Kidney epithelial cell (primary cell): ENCODE results near the gene NMNAT1. TPM values are rescaled to one million over a fixed set of nuclear protein-coding genes. Genes with fewer than 3 reads are reported as not detected.
A peak's percentile ranks its signal among the peaks of the same experiment; 100 is the strongest.

Source experiments
- DNase-seq: peaks from one replicate; pipeline ENCODE4 v3.0.0-alpha.2; 2010; ENCODE audit warnings: low read depth
- H3K27me3 ChIP-seq: 2 replicates; pipeline ENCODE4 v1.6.0; 2011; ENCODE audit warnings: low read length; ENCODE audit not compliant: control insufficient read depth, insufficient read depth
- H3K36me3 ChIP-seq: 2 replicates; pipeline ENCODE4 v1.5.1; 2011; ENCODE audit warnings: low read length; ENCODE audit not compliant: control insufficient read depth, insufficient read depth
- H3K4me3 ChIP-seq: 2 replicates; pipeline ENCODE4 v1.5.1; 2011; ENCODE audit warnings: low read depth, mild to moderate bottlenecking, control low read depth, low read length
- total RNA-seq: library from RNA; depleted of rRNA; stranded (reverse); fragments of >200 nt; gene quantifications from 2 replicates; pipeline ENCODE4 v1.2.3, GENCODE V29; 2015
- TF ChIP-seq, protein P1 (sequence below): IDR thresholded peaks from 2 replicates; pipeline ENCODE4 v1.5.1; 2011; ENCODE audit warnings: mild to moderate bottlenecking, moderate library complexity, low read length, control low read depth, inconsistent platforms; ENCODE audit not compliant: insufficient read depth, poor library complexity, severe bottlenecking

NMNAT1 gene
- total RNA-seq, 1 donor from 2014 or later, result 8.9 TPM

DNA sequence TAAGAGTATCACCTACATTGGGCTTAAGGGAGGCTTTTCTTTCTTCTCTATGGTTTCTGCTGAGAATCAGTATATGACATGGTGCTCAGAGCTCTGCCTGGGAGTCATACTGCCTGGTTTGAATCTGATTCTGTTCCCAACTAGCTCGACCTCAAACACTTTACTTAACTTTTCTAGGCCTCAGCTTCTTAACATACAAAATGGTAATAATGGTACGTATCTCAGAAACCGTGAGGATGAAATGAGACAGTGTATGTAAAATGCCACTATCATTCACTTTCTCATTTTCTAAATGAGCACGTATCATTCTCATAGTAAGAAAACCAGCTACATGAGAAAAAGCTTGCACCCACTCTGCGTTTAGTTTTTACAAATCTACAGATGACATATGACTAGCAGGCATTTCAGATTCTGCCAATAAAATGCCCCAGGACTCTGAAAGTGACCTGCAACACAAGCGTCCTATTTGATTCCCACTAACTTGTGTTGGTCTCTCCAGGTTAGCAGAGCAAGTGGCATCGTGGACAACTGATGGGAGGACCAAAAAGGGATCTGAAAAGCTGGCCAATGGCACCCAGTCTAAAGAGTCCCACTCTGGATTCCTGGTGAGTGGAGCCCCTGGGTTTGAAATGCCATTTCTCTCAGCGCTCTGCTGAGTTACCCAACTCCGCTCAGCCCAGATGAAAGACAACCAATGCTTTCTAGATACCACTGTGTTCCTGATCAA, 39.3 kb upstream of the NMNAT1 start:
- H3K27me3 ChIP-seq, result no peaks in the 10 kb centered on the region
- DNase-seq, result no peak
- TF ChIP-seq, protein P1, sequence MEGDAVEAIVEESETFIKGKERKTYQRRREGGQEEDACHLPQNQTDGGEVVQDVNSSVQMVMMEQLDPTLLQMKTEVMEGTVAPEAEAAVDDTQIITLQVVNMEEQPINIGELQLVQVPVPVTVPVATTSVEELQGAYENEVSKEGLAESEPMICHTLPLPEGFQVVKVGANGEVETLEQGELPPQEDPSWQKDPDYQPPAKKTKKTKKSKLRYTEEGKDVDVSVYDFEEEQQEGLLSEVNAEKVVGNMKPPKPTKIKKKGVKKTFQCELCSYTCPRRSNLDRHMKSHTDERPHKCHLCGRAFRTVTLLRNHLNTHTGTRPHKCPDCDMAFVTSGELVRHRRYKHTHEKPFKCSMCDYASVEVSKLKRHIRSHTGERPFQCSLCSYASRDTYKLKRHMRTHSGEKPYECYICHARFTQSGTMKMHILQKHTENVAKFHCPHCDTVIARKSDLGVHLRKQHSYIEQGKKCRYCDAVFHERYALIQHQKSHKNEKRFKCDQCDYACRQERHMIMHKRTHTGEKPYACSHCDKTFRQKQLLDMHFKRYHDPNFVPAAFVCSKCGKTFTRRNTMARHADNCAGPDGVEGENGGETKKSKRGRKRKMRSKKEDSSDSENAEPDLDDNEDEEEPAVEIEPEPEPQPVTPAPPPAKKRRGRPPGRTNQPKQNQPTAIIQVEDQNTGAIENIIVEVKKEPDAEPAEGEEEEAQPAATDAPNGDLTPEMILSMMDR, result no peak
- no peak overlapping the region for H3K4me3 ChIP-seq
- no peaks in the 10 kb centered on the region for H3K36me3 ChIP-seq

DNA sequence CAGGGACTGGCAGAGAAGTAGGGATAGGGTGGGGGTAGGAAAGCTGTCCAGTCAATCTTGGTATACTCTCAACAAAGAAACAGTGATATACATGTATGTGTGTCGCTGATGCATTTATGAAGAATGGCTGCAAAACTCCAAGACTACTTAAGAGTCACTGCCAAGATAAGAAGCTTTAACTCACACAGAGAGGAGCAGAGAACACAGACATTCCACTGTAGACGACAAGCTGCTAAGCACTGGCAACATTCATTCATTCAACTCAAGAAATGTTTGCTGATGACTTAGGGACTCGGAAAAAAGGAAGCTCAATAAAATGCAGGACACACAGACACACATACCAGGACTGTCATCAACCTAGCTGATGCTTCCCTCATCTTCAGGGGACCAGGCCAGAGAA, 38.7 kb upstream of the NMNAT1 start:
- no peaks in the 10 kb centered on the region for H3K36me3 ChIP-seq
- no peaks in the 10 kb centered on the region for H3K27me3 ChIP-seq
- no peak for DNase-seq
- TF ChIP-seq, protein P1, result no peak
- H3K4me3 ChIP-seq, result no peak overlapping the region

- DNase-seq, result no peak
- TF ChIP-seq, protein P1, result no peak
- no peaks in the 10 kb centered on the region for H3K36me3 ChIP-seq
- no peaks in the 10 kb centered on the region for H3K27me3 ChIP-seq
- H3K4me3 ChIP-seq, result no peak overlapping the region
These were observed 38.3 kb upstream of the NMNAT1 start for GRCh38 chr1:9905010-9905409.

- no peak for DNase-seq
- H3K27me3 ChIP-seq, result no peaks in the 10 kb centered on the region
- TF ChIP-seq, protein P1, result no peak
- no peak overlapping the region for H3K4me3 ChIP-seq
- no peaks in the 10 kb centered on the region for H3K36me3 ChIP-seq
These were observed 36.8 kb upstream of the NMNAT1 start for GRCh38 chr1:9906466-9906865.

DNA sequence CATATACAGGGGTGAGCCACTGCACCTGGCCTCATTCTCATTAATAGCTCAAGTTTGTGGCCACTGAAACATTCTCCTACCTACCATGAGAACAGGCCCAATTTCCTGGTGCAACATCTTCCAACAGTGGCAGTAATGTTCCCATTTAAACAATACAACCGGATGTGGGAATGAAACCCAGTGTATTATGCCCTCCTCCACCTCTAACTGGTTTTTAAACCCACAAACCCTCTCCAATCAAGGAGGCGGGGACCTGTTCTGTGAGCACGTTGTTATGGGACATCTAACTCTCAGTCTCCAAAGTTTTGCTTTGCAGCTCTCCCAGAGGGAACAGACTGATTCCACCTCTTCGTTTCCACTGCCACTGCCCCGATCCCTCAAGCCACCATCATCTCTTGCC, 35.8 kb upstream of the NMNAT1 start:
- DNase-seq, result no peak
- H3K27me3 ChIP-seq, result no peaks in the 10 kb centered on the region
- TF ChIP-seq, protein P1, result no peak
- no peak overlapping the region for H3K4me3 ChIP-seq
- H3K36me3 ChIP-seq, result no peaks in the 10 kb centered on the region

- DNase-seq, result no peak
These were observed 34.4 kb upstream of the NMNAT1 start for GRCh38 chr1:9908871-9909233.

More at GRCh38 chr1:9908871-9909233, 34.4 kb upstream of the NMNAT1 start:
- H3K27me3 ChIP-seq, result no peaks in the 10 kb centered on the region
- TF ChIP-seq, protein P1, result no peak
- H3K36me3 ChIP-seq, result no peaks in the 10 kb centered on the region
- H3K4me3 ChIP-seq, result peak overlapping the region; percentile 89
